Neural cell (in vitro differentiated cells): ENCODE data around the gene HM13. TPM values are rescaled to one million over a fixed set of nuclear protein-coding genes. Genes with fewer than 3 reads are reported as not detected.

Source experiments
- H2AFZ ChIP-seq: fragments of 200-600, 300-800 bp; sonication (generic), shearing (Covaris generic); 2 replicates; pipeline ENCODE4 v1.6.0; 2014; ENCODE audit warnings: low read depth, mild to moderate bottlenecking, antibody characterized with exemption, low read length, moderate library complexity
- H3F3A ChIP-seq: fragments of 200-600 bp; shearing (Covaris generic); 2 replicates; pipeline ENCODE4 v1.6.1; 2016; ENCODE audit warnings: mild to moderate bottlenecking, moderate library complexity, mixed read lengths, antibody characterized with exemption, low read length; ENCODE audit not compliant: insufficient read depth, poor library complexity, severe bottlenecking
- H3K27ac ChIP-seq: fragments of 200-600, 300-800 bp; sonication (generic), shearing (Covaris generic); 2 replicates; pipeline ENCODE4 v1.5.1; 2014; ENCODE audit warnings: mild to moderate bottlenecking, low read length, moderate library complexity
- H3K27me3 ChIP-seq: fragments of 300-800, 200-600 bp; sonication (generic), shearing (Covaris generic); 2 replicates; pipeline ENCODE4 v1.6.0; 2014; ENCODE audit warnings: mild to moderate bottlenecking, low read depth, low read length, moderate library complexity; ENCODE audit not compliant: insufficient read depth
- H3K36me3 ChIP-seq: fragments of 300-800, 200-600 bp; sonication (generic), shearing (Covaris generic); 2 replicates; pipeline ENCODE4 v1.5.1; 2014; ENCODE audit warnings: mild to moderate bottlenecking, antibody characterized with exemption, low read length, moderate library complexity; ENCODE audit not compliant: insufficient read depth
- H3K4me2 ChIP-seq: fragments of 300-800, 200-600 bp; sonication (generic), shearing (Covaris generic); 2 replicates; pipeline ENCODE4 v1.6.0; 2014; ENCODE audit warnings: mild to moderate bottlenecking, low read length
- H3K4me3 ChIP-seq: fragments of 300-800, 200-600 bp; sonication (generic), shearing (Covaris generic); 2 replicates; pipeline ENCODE4 v1.5.1; 2014; ENCODE audit warnings: mild to moderate bottlenecking, low read length, moderate library complexity
- H3K79me2 ChIP-seq: fragments of 200-600 bp; shearing (Covaris generic); replicated peaks from 2 replicates; pipeline ENCODE4 v1.6.0; 2014; ENCODE audit warnings: mild to moderate bottlenecking, low read length, moderate library complexity; ENCODE audit not compliant: insufficient read depth
- H3K9ac ChIP-seq: fragments of 300-800, 200-600 bp; sonication (generic), shearing (Covaris generic); 2 replicates; pipeline ENCODE4 v1.6.1; 2016; ENCODE audit warnings: mild to moderate bottlenecking, low read length, mixed read lengths
- H3K9me2 ChIP-seq: fragments of 200-600 bp; shearing (Covaris generic); 2 replicates; pipeline ENCODE4 v1.6.1; 2016; ENCODE audit warnings: mild to moderate bottlenecking, low read length, mixed read lengths; ENCODE audit not compliant: insufficient read depth
- H3K9me3 ChIP-seq: fragments of 200-600, 300-800 bp; sonication (generic), shearing (Covaris generic); 2 replicates; pipeline ENCODE4 v1.6.1; 2016; ENCODE audit warnings: mild to moderate bottlenecking, mixed run types, low read length, moderate library complexity, mixed read lengths
- H4K20me1 ChIP-seq: fragments of 200-600 bp; shearing (Covaris generic); 2 replicates; pipeline ENCODE4 v1.6.1; 2016; ENCODE audit warnings: mild to moderate bottlenecking, mixed run types; ENCODE audit not compliant: insufficient read depth
- CTCF ChIP-seq: fragments of 450-650 bp; IDR thresholded peaks from 2 replicates; pipeline ENCODE4 v1.5.1; 2014; ENCODE audit warnings: antibody characterized with exemption, mild to moderate bottlenecking, moderate library complexity; ENCODE audit not compliant: poor library complexity, severe bottlenecking
- EP300 ChIP-seq: fragments of 450-650 bp; conservative IDR thresholded peaks from 2 replicates; pipeline ENCODE4 v1.6.1; 2014; ENCODE audit warnings: antibody characterized with exemption, mild to moderate bottlenecking, moderate library complexity; ENCODE audit not compliant: poor library complexity, severe bottlenecking
- EZH2 ChIP-seq: fragments of 200-600, 300-800 bp; shearing (Covaris generic), sonication (generic); IDR thresholded peaks from 2 replicates; pipeline ENCODE4 v1.6.1; 2014; ENCODE audit warnings: antibody characterized with exemption, low read length, borderline replicate concordance, mild to moderate bottlenecking; ENCODE audit not compliant: insufficient read depth, poor library complexity, severe bottlenecking
- MXI1 ChIP-seq: fragments of 450-650 bp; conservative IDR thresholded peaks from 2 replicates; pipeline ENCODE4 v1.6.1; 2014; ENCODE audit warnings: antibody characterized with exemption, mild to moderate bottlenecking; ENCODE audit not compliant: poor library complexity, severe bottlenecking
- POLR2AphosphoS5 ChIP-seq: IDR thresholded peaks from 2 replicates; pipeline ENCODE4 v1.6.1; 2012
- RAD21 ChIP-seq: fragments of 450-650 bp; conservative IDR thresholded peaks from 2 replicates; pipeline ENCODE4 v1.6.1; 2014; ENCODE audit warnings: antibody characterized with exemption, mild to moderate bottlenecking, moderate library complexity
- SMC3 ChIP-seq: fragments of 450-650 bp; conservative IDR thresholded peaks from 2 replicates; pipeline ENCODE4 v1.6.1; 2014; ENCODE audit warnings: antibody characterized with exemption, mild to moderate bottlenecking, moderate library complexity; ENCODE audit not compliant: poor library complexity
- TAF1 ChIP-seq: IDR thresholded peaks from 2 replicates; pipeline ENCODE4 v1.6.1; 2012; ENCODE audit warnings: low read depth
- polyA plus RNA-seq: library from polyadenylated mRNA; depleted of rRNA; stranded (reverse); fragments of >200 nt; gene quantifications from 2 replicates; pipeline ENCODE4 v1.2.3, GENCODE V29; 2014
- TF ChIP-seq, protein P1 (sequence below): IDR thresholded peaks from 2 replicates; pipeline ENCODE4 v1.6.1; 2012; ENCODE audit warnings: borderline replicate concordance

HM13 gene
- polyA plus RNA-seq, 1 donor from 2014 or later = 95.4 TPM

GRCh38 chr20:31527266-31527665 lies 13.0 kb downstream of the HM13 start:
- no peaks in the 10 kb centered on the region for H3K9me2 ChIP-seq
- peaks cover 4% of the 10 kb centered on the region for H3K79me2 ChIP-seq
- no peak overlapping the region for H3K9ac ChIP-seq
- no peak overlapping the region for H3K27ac ChIP-seq
- H2AFZ ChIP-seq = no peak overlapping the region
- no peak for TF ChIP-seq TAF1
- no peak for TF ChIP-seq POLR2AphosphoS5
- no peaks in the 10 kb centered on the region for H3K27me3 ChIP-seq
- H3K9me3 ChIP-seq = no peaks in the 10 kb centered on the region
- H3F3A ChIP-seq = no peaks in the 10 kb centered on the region
- H3K36me3 ChIP-seq = peaks cover 5% of the 10 kb centered on the region
- no peak overlapping the region for H3K4me3 ChIP-seq
- H3K4me2 ChIP-seq = no peak overlapping the region
- H4K20me1 ChIP-seq = no peaks in the 10 kb centered on the region

DNA sequence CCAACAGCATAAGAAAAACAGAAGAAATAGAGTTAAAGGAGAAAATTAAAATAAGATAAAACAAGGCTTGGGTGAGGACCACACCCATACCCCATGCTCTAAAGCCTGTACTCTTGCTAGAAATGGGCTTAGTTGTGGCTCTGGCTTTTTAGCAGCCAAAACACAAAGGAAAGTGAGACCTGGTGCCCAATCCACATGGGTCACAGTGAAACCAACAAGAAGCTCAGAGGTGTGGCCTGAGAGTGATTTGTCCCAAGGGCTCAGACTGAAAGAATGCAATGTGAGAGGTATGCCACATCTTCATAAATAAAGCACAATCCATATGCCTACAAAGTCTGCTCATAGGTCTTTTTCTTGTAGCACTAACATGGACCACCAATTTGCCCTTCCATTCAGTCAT lies 21.1 kb downstream of the HM13 start:
- no peaks in the 10 kb centered on the region for H3K27me3 ChIP-seq
- H4K20me1 ChIP-seq = peaks cover 3% of the 10 kb centered on the region
- TF ChIP-seq MXI1 (no peak), SMC3 (no peak)
- H3K4me3 ChIP-seq = no peak overlapping the region
- H3K4me2 ChIP-seq = no peak overlapping the region
- peaks cover 14% of the 10 kb centered on the region for H3K36me3 ChIP-seq
- no peaks in the 10 kb centered on the region for H3K9me3 ChIP-seq
- no peak overlapping the region for H2AFZ ChIP-seq
- H3K79me2 ChIP-seq = no peaks in the 10 kb centered on the region
- H3K9me2 ChIP-seq = no peaks in the 10 kb centered on the region
- no peak overlapping the region for H3K27ac ChIP-seq
- no peaks in the 10 kb centered on the region for H3F3A ChIP-seq
- no peak overlapping the region for H3K9ac ChIP-seq

- Histone ChIP-seq H3K27ac (no peak overlapping the region), H3K4me3 (no peak overlapping the region), H3K27me3 (no peaks in the 10 kb centered on the region), H3K9me2 (no peaks in the 10 kb centered on the region), H3K4me2 (no peak overlapping the region), H3K9ac (no peak overlapping the region), H3K9me3 (no peaks in the 10 kb centered on the region), H3K79me2 (no peaks in the 10 kb centered on the region), H2AFZ (no peak overlapping the region), H3K36me3 (peaks cover 14% of the 10 kb centered on the region), H3F3A (no peaks in the 10 kb centered on the region), H4K20me1 (peaks cover 3% of the 10 kb centered on the region)
- TF ChIP-seq, protein P1, sequence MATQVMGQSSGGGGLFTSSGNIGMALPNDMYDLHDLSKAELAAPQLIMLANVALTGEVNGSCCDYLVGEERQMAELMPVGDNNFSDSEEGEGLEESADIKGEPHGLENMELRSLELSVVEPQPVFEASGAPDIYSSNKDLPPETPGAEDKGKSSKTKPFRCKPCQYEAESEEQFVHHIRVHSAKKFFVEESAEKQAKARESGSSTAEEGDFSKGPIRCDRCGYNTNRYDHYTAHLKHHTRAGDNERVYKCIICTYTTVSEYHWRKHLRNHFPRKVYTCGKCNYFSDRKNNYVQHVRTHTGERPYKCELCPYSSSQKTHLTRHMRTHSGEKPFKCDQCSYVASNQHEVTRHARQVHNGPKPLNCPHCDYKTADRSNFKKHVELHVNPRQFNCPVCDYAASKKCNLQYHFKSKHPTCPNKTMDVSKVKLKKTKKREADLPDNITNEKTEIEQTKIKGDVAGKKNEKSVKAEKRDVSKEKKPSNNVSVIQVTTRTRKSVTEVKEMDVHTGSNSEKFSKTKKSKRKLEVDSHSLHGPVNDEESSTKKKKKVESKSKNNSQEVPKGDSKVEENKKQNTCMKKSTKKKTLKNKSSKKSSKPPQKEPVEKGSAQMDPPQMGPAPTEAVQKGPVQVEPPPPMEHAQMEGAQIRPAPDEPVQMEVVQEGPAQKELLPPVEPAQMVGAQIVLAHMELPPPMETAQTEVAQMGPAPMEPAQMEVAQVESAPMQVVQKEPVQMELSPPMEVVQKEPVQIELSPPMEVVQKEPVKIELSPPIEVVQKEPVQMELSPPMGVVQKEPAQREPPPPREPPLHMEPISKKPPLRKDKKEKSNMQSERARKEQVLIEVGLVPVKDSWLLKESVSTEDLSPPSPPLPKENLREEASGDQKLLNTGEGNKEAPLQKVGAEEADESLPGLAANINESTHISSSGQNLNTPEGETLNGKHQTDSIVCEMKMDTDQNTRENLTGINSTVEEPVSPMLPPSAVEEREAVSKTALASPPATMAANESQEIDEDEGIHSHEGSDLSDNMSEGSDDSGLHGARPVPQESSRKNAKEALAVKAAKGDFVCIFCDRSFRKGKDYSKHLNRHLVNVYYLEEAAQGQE = no peak
- TF ChIP-seq EP300 (no peak), EZH2 (no peak), POLR2AphosphoS5 (no peak), SMC3 (no peak), RAD21 (no peak), MXI1 (no peak), CTCF (no peak), TAF1 (no peak)
Measured at GRCh38 chr20:31536575-31536974, 22.3 kb downstream of the HM13 start.
